ENCODE measurements around the gene VAMP1.
A peak's percentile ranks its signal among the peaks of the same experiment; 100 is the strongest.

GRCh38 chr12:6423267-6424007, 47.0 kb downstream of the VAMP1 start:
- TF ChIP-seq CTCF (IDR thresholded peaks at IDR 0.05) (peak; percentile 52 to 99 (median 90)), POLR2A (IDR thresholded peaks at IDR 0.05) (no peak)
